Fibroblast of pulmonary artery (primary cell): ENCODE results near the gene VSTM1.
A peak's percentile ranks its signal among the peaks of the same experiment; 100 is the strongest.

Experiments used
- DNase-seq: peaks from one replicate; pipeline ENCODE4 v3.0.0-alpha.2; 2010; ENCODE audit warnings: low read depth
- H3K4me3 ChIP-seq: replicated peaks from 2 replicates; pipeline ENCODE4 v1.5.1; 2011; ENCODE audit warnings: low read depth, mild to moderate bottlenecking, control low read depth, low read length, moderate library complexity
- TF ChIP-seq, protein P1 (sequence below): IDR thresholded peaks from 2 replicates; pipeline ENCODE4 v1.5.1; 2011; ENCODE audit warnings: mild to moderate bottlenecking, control low read depth, low read length, inconsistent platforms; ENCODE audit errors: missing control alignments

Gene VSTM1

DNA sequence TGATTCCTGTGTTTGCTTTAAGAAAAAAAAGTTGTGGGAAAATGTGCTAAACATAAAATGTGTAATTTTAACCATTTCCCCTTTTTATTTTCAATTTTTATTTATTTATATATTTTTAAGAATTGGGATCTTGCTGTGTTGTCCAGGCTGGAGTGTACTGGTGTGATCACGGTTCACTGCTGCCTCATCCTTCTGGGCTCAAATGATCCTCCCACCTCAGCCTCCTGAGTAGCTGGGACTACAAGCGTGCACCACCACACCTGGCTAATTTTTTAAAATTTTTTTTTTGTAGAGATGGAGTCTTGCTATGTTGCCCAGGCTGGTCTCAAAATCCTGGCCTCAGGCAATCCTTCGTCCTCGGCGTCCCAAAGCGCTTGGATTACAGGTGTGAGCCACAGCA lies 53.2 kb downstream of the VSTM1 start:
- TF ChIP-seq, protein P1, sequence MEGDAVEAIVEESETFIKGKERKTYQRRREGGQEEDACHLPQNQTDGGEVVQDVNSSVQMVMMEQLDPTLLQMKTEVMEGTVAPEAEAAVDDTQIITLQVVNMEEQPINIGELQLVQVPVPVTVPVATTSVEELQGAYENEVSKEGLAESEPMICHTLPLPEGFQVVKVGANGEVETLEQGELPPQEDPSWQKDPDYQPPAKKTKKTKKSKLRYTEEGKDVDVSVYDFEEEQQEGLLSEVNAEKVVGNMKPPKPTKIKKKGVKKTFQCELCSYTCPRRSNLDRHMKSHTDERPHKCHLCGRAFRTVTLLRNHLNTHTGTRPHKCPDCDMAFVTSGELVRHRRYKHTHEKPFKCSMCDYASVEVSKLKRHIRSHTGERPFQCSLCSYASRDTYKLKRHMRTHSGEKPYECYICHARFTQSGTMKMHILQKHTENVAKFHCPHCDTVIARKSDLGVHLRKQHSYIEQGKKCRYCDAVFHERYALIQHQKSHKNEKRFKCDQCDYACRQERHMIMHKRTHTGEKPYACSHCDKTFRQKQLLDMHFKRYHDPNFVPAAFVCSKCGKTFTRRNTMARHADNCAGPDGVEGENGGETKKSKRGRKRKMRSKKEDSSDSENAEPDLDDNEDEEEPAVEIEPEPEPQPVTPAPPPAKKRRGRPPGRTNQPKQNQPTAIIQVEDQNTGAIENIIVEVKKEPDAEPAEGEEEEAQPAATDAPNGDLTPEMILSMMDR, result no peak
- no peak for DNase-seq
- no peak overlapping the region for H3K4me3 ChIP-seq

GRCh38 chr19:54009440-54009839 lies 54.3 kb downstream of the VSTM1 start:
- no peak overlapping the region for H3K4me3 ChIP-seq
- TF ChIP-seq, protein P1, result no peak
- no peak for DNase-seq

DNA sequence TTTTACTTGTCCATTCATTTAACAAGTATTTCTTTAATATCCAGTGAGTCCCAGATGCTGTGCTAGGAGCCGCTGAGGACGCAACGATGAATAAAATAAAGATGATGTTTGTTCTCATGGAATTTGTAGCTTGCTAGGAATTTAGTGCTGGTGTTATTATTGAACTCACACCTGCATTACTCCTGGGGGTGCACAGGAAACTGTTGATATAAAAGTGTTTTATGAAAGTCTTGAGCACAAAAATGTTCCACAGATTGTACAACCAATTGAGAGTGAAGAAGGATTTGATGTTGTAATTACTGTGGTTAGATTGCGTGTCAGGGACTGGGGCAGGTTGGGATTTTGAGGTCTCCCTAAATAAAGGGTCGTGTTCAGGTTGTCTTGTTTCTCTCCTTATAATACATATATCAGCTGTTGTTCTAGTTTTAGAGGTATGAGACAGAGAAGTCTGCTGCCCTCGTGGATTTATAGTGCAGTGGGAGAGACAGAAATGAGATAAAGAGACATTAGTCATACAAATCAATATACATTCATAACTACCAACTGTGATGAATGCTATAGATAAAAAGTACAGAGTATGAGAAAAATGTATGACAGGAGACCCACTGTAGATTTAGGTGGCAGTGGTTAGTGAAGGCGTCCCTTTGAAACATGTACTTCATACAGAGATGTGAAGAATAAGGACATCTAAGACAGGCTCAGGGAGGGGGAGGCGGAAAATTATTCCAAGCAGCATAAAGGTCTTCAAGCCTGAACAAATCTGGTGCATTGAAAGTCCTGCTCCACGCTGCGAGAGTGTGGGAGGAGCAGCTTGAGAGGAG lies 61.0 kb downstream of the VSTM1 start:
- no peak overlapping the region for H3K4me3 ChIP-seq
- TF ChIP-seq, protein P1, result no peak
- DNase-seq, result peak; percentile 35

GRCh38 chr19:54001496-54001895 lies 62.2 kb downstream of the VSTM1 start:
- no peak overlapping the region for H3K4me3 ChIP-seq
- no peak for DNase-seq
- TF ChIP-seq, protein P1, result no peak

- DNase-seq, result no peak
- no peak overlapping the region for H3K4me3 ChIP-seq
- TF ChIP-seq, protein P1, result no peak
Measured at GRCh38 chr19:53999694-54000093, 64.0 kb downstream of the VSTM1 start.

DNA sequence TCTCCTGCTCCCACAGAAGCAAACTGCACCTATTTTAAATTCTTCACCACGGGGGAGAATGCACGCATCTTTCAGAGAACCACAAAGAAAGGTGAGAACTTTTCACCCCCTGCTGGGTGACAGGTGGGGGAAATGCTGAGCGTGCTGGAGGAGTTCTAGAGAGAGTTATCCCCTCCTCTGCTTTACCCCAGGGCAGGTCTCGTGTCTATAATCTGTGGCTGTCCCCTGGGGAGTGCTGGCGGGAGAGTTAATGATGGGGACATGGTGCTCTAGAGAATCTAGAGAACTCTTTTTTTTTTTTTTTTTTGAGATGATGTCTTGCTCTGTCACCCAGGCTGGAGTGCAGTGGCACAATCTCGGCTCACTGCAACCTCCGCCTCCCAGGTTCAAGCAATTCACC lies 65.5 kb downstream of the VSTM1 start:
- H3K4me3 ChIP-seq, result no peak overlapping the region
- TF ChIP-seq, protein P1, result no peak
- DNase-seq, result no peak

DNA sequence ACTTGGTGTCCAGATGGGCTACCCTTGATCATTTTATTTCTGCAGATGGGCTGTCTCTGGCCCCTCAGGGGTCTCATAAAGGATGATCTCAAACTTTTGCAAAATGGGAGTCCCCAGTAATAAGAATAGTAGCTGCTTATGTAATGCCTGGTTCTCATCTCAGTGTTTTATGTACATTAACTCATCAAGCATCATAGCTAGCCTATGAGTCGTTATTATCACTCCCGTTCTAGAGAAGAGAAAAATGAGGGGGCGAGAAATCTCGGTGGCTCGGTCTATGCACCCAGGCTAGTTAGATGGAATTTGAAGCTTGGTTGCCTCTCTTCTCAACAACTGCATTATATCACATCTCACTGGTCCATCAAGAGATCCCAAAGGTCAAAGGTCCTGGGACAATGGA lies 68.9 kb downstream of the VSTM1 start:
- DNase-seq, result no peak
- no peak overlapping the region for H3K4me3 ChIP-seq
- TF ChIP-seq, protein P1, result no peak
